Measurements from ENCODE around the gene SPINK7. TPM values are rescaled to one million over a fixed set of nuclear protein-coding genes. Genes with fewer than 3 reads are reported as not detected.
"Not testable (repeated sequence)": the region's sequence is repeated elsewhere in the genome, so short reads cannot be mapped to it uniquely, and the experiment has no call there.

Gene SPINK7
- total RNA-seq, 3 donors from 2014 or later, result not detected

DNA sequence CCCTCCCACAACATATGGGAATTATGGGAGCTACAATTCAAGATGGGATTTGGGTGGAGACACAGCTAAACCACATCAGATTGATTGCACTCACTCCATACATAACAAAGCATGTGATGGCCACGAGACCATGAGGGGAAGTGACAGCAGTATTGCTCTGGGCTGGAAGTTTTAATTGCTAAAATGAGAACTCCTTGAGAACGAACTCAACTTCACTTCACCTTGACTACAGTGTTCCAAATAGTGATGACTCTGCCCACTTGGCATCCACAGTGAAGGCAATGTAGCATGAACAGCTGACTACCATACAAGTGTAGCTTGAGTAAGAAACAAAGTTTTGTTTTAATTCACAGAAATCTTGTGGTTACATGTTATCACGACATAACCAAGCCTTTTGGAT, 739 bp upstream of the SPINK7 start:
- H3K4me3 ChIP-seq, result no peak overlapping the region
- TF ChIP-seq POLR2AphosphoS5 (IDR thresholded peaks at IDR 0.05) (no peak), POLR2A (IDR thresholded peaks at IDR 0.05) (no peak)
- TF ChIP-seq, protein P1, sequence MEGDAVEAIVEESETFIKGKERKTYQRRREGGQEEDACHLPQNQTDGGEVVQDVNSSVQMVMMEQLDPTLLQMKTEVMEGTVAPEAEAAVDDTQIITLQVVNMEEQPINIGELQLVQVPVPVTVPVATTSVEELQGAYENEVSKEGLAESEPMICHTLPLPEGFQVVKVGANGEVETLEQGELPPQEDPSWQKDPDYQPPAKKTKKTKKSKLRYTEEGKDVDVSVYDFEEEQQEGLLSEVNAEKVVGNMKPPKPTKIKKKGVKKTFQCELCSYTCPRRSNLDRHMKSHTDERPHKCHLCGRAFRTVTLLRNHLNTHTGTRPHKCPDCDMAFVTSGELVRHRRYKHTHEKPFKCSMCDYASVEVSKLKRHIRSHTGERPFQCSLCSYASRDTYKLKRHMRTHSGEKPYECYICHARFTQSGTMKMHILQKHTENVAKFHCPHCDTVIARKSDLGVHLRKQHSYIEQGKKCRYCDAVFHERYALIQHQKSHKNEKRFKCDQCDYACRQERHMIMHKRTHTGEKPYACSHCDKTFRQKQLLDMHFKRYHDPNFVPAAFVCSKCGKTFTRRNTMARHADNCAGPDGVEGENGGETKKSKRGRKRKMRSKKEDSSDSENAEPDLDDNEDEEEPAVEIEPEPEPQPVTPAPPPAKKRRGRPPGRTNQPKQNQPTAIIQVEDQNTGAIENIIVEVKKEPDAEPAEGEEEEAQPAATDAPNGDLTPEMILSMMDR (IDR thresholded peaks at IDR 0.05), result no peak
- no peaks in the 10 kb centered on the region for H3K4me1 ChIP-seq

DNA sequence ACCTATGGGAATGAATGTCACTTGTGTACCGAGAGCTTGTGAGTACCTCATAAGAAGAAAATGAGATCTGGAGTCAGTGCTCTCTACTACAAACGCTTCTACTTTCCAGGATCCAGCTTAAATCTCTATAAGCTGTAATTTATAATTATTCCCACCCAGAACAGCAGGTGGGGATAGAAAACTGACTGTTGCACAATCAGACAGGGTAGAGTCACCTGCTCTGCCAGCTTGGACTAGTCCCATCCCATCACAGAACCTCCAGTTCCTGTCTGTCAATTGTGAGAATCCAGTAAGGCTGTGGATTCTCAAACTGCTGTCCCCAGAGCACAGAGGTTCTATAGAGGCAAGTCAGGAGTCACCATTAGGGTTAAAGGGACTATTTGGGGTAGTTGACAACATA, 2.0 kb downstream of the SPINK7 start:
- H3K4me1 ChIP-seq, result no peaks in the 10 kb centered on the region
- H3K27me3 ChIP-seq, result no peaks in the 10 kb centered on the region
- TF ChIP-seq, protein P1 (IDR thresholded peaks at IDR 0.05), result no peak
- TF ChIP-seq POLR2A (IDR thresholded peaks at IDR 0.05), result no peak
- no peak for TF ChIP-seq POLR2AphosphoS5 (IDR thresholded peaks at IDR 0.05)
- no peak overlapping the region for H3K27ac ChIP-seq
- H3K36me3 ChIP-seq, result no peaks in the 10 kb centered on the region
- no peaks in the 10 kb centered on the region for H3K9me3 ChIP-seq
- no peak for DNase-seq (ENCODE audit: low spot score in 2 of 2)
- H3K4me3 ChIP-seq, result no peak overlapping the region
- intact Hi-C loops (cut with DNase I; ENCODE audit: low total_unique reads), result no loop called here

More for the DNA sequence above, 739 bp upstream of the SPINK7 start:
- H3K27me3 ChIP-seq, result no peaks in the 10 kb centered on the region
- intact Hi-C loops (cut with DNase I; ENCODE audit: low total_unique reads), result no loop called here
- DNase-seq (ENCODE audit: low spot score in 2 of 2), result no peak
- no peak overlapping the region for H3K27ac ChIP-seq
- no peaks in the 10 kb centered on the region for H3K36me3 ChIP-seq
- no peaks in the 10 kb centered on the region for H3K9me3 ChIP-seq

DNA sequence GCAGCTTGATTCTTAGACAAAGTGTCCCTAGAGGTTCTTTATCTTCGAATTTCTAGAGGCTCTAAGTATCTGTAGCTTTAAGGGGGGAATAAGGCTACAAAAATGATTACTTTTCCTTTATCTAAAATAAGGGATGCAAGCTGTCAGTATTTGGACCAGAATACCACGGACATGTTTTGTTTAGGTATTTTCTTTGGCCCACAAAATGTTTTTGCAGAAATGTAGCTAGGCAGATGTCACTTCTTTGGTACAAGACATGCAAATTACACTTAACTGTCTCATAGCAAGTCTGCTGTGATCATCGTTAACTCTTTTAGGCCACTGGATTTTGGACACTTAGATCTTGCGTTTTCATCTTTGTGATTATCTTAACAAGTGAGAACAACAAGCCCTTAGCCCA, 2.5 kb downstream of the SPINK7 start:
- TF ChIP-seq POLR2A (IDR thresholded peaks at IDR 0.05), result no peak
- TF ChIP-seq POLR2AphosphoS5 (IDR thresholded peaks at IDR 0.05), result no peak
- TF ChIP-seq, protein P1 (IDR thresholded peaks at IDR 0.05), result no peak
- intact Hi-C loops (cut with DNase I; ENCODE audit: low total_unique reads), result no loop called here
- no peaks in the 10 kb centered on the region for H3K27me3 ChIP-seq
- H3K4me1 ChIP-seq, result no peaks in the 10 kb centered on the region
- H3K4me3 ChIP-seq, result no peak overlapping the region
- no peaks in the 10 kb centered on the region for H3K9me3 ChIP-seq
- no peak for DNase-seq (ENCODE audit: low spot score in 2 of 2)
- no peaks in the 10 kb centered on the region for H3K36me3 ChIP-seq
- no peak overlapping the region for H3K27ac ChIP-seq

DNA sequence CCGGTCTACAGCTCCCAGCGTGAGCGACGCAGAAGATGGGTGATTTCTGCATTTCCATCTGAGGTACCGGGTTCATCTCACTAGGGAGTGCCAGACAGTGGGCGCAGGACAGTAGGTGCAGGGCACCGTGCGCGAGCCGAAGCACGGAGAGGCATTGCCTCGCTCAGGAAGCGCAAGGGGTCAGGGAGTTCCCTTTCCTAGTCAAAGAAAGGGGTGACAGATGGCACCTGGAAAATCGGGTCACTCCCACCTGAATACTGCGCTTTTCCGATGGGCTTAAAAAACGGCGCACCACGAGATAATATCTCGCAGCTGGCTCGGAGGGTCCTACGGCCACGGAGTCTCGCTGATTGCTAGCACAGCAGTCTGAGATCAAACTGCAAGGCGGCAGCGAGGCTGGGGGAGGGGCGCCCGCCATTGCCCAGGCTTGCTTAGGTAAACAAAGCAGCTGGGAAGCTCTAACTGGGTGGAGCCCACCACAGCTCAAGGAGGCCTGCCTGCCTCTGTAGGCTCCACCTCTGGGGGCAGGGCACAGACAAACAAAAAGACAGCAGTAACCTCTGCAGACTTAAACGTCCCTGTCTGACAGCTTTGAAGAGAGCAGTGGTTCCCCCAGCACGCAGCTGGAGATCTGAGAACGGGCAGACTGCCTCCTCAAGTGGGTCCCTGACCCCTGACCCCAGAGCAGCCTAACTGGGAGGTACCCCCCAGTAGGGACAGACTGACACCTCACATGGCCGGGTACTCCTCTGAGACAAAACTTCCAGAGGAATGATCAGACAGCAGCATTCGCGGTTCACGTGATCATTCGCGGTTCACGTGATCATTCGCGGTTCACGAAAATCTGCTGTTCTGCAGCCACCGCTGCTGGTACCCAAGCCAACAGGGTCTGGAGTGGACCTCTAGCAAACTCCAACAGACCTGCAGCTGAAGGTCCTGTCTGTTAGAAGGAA, 8.1 kb downstream of the SPINK7 start:
- H3K9me3 ChIP-seq; H3K4me1 ChIP-seq; intact Hi-C loops (cut with DNase I; ENCODE audit: low total_unique reads); H3K27me3 ChIP-seq; H3K36me3 ChIP-seq; H3K27ac ChIP-seq; DNase-seq (ENCODE audit: low spot score in 2 of 2): not testable (repeated sequence)
- H3K4me3 ChIP-seq, result peak overlapping the region in 2 of 3 donors; percentile 52 to 54

DNA sequence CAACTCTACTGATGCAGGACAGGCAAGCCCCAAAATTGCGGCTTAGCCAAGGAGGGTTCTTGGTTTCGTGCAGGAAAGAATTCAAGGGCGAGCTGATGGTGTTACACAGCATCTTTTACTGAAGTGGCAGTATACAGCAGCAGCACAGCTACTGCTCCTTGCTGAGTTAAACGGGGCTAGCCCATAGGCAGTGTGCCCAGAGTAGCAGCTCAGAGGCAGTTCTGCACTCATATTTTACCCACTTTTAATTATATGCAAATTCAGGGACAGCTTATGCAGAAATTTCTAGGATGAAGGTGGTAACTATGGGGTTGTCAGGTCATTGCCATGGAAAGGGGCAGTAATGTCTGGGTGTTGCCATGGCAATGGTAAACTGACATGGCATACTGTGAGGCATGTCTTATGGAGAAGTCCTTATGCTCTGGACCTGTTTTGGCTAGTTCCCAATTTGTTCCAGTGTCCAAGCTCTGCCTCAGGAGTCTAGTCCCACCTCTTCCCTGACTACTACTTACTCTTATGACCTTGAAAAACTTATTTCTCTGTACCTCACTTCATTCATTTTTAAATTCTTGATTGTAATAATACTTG, 21.1 kb downstream of the SPINK7 start:
- TF ChIP-seq POLR2A (IDR thresholded peaks at IDR 0.05), result no peak
- TF ChIP-seq, protein P1 (IDR thresholded peaks at IDR 0.05), result no peak
- TF ChIP-seq POLR2AphosphoS5 (IDR thresholded peaks at IDR 0.05), result no peak
- Histone ChIP-seq H3K27me3 (no peaks in the 10 kb centered on the region), H3K36me3 (no peaks in the 10 kb centered on the region), H3K4me3 (no peak overlapping the region), H3K9me3 (no peaks in the 10 kb centered on the region), H3K4me1 (no peaks in the 10 kb centered on the region), H3K27ac (no peak overlapping the region)
- no peak for DNase-seq (ENCODE audit: low spot score in 2 of 2)
- intact Hi-C loops (cut with DNase I; ENCODE audit: low total_unique reads), result no loop called here
